GM19328 (cell line): ENCODE measurements around the gene GPR63.

Source experiments
- ATAC-seq: cut with Tn5 transposase; IDR thresholded peaks from one replicate; pipeline ENCODE4 v1.9.1; 2021; ENCODE audit warnings: mild to moderate bottlenecking, moderate library complexity; ENCODE audit not compliant: unreplicated experiment

Gene GPR63, protein sequence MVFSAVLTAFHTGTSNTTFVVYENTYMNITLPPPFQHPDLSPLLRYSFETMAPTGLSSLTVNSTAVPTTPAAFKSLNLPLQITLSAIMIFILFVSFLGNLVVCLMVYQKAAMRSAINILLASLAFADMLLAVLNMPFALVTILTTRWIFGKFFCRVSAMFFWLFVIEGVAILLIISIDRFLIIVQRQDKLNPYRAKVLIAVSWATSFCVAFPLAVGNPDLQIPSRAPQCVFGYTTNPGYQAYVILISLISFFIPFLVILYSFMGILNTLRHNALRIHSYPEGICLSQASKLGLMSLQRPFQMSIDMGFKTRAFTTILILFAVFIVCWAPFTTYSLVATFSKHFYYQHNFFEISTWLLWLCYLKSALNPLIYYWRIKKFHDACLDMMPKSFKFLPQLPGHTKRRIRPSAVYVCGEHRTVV

GRCh38 chr6:96837081-96837971 is at the start of gene GPR63:
Gene GPR63 (minus strand): TSS chr6:96837477. CDS start chr6:96799731, 37,746 bp downstream.
- peak; percentile 93 for ATAC-seq

DNA sequence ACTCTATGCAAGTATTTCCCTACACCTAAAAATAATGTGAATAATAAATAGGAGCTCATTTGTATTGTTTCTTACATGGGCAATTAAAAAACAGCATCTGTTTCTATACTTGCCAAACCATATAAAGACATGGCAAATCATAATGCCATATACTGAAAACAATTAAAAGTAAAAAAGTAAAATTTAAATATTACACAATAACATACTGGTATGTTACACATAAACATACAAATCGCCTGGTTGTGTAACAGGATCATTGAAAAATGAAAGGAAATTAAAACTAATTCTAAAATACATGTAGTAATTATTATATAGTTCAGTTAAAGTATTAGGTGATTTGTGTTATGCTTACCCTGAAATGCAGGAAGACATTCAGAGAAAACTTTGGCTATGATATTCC is 49.2 kb upstream of the GPR63 start:
- no peak for ATAC-seq

DNA sequence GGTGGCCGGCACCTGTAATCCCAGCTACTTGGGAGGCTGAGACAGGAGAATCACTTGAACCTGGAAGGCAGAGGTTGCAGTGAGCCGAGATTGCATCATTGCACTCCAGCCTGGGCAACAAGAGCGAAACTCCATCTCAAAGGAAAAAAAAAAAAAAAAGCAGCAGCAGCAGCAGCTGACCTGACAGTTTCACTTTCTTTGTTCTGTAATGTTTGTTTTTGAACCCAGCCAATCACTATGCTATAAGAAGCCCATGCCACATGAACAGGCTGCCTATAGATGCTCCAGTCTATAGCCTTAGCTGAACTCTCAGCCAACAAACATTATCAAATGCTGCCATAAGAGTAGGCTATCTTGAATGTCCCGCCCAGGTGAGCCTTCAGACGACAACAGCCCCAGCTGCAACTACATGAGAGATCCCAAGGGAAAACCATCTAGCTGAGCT is 47.9 kb upstream of the GPR63 start:
- peak; percentile 71 for ATAC-seq

- no peak for ATAC-seq
Measured at GRCh38 chr6:96878143-96878542, 40.9 kb upstream of the GPR63 start.

DNA sequence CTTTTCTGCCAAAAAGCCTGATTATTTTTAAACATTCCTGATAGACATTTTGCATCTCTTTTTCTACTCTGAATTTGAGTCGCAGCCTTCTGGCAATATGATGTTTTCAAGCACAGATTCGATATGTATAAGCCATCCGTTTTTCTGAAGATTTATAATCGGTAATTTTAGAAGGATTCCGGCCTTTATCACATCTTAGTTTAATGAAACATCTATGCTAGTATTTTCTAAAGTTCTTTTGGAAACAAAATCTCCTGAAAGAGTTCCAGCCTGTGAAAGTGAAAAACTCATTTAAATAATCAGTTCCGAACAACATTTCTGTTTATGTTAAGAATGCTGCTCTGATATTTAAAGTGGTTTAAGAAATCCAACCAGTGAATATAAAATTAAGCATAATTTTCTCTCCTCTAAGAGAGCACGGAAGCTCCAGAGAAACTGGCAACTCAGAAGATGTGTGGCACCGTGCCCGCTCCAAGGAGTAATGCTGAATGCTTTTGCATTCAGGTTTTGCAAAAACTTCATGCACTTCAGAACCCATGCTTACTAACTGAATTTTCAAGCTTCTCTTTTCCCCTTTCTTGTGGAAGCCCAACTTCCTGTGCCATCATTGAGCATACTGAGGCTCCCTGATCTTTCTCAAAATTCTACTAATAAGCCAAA is 39.7 kb upstream of the GPR63 start:
- no peak for ATAC-seq

DNA sequence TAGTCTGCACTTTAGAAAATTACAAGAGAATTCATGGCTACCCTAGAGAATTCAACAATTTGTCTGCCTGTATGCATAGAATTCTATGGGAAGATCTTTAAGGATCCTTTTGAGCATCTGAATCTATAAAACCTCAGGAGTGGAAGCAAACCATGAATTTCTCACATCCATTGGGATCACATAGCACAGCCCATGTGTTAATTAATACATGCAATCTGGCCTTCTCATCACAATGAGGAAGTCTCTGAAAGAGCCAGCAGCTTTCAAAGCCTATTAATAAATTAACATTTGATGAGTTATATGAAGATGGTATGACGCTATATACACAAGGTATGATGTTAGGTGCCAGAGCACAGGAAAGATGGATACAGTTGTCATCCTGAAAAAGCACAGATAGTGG is 35.7 kb upstream of the GPR63 start:
- ATAC-seq: no peak

DNA sequence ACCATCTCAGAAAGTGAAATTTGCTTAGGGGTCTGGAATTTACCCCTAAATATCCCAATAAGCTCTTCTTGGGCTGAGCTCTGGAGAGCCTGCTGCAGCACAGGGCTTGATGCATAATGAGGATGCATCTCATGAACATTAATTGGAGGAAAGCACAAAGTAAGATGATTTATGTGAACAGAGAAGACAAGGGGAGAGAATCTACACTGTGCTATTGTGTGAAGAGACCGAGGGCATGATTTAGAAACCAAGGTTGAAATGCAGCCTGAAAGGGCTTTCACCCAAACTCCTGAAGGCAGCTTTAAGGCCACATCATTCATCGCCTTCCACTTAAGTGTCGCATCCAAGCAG is 27.8 kb upstream of the GPR63 start:
- no peak for ATAC-seq

DNA sequence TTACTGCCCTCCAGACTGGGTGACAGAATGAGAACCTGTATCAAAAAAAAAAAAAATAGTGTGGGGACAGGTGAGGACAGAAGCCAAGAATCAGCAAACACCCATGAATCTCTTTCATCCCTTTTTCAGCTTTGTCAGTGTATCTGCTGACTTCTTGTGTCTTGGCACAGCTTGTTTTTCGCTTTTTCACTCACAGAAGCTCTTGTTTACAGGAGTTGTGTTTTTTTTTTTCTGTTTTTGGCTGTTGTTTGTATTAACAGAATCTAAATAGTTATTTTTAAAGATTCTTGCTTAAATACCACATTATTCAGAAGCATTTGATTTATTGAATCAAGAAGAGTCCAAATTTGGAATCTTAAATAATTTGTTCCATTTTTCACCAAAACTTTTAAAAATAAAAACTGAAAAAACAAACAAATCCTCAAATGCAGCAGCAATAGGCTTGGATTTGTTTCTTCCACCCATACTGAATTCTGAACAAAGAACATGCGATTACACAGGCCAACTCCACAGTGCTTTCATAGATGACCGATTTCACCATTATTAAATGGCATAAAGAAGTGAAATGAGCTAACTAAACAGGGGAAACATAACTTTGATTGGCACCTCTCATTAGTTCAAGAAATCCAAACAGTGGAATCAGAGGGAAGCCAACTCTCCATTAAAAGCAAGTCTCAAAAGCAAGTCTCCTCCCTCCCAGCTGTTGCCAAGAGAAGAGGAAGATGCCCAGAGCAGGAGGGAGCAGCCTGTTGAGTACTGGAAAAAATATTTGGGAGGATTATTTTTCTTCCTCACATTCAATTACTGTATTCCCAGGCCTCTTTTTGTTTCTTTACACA is 27.2 kb upstream of the GPR63 start:
- ATAC-seq: no peak

DNA sequence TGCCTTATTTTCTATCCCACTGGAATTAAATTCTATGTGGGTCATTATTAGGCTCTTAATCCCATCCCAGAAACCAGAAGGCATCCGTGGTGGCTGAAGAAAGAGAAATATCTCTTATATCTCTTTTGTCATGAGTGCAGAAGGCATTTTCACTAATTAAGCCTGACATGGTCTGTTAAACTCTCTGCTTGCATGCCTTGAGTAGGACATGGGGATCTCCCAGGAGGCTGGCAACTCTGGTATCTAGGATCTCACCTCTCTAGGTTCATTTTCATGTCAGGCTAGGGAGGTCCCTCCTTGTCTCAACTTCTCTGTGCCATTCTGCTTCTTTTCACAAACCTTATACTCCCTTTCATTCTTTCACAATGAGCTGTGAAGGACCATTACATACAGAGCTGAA is 25.3 kb upstream of the GPR63 start:
- no peak for ATAC-seq

DNA sequence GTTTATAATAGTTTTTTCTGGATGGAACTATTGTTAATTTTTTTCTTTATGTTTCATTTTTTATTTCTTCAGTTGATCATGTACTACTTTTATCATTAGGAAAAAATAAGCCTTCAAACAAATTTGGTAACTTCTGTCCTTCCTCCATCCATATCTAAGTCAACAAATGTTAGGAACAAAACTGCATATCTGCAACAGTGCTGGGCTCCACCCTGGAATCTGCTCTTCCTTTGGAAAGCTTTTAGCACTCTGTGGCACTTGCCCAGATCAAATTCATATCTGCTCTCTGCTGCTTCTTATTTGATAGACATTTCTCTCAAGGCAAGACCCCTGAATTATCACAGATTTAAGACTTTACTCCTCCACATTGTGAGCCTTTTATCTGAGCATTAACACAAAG is 24.3 kb upstream of the GPR63 start:
- no peak for ATAC-seq

DNA sequence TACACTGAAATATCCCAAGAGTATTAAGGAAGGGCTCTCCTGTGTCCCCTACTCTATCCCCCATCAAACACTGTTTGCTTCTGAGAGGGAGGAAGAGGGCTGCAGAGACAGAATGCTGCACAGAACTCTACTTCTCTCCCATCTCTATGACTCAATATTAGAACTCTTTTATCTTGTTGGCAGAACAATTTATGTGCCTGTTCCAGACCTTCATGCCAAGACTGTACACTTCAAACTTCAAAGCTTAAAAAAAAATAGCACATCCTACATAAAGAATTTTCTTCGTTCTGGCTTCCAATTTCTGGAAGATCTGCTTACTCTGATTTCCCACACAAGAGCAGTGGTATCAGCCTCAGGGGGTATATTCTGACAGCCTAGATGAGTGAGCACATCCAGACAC is 19.6 kb upstream of the GPR63 start:
- no peak for ATAC-seq

GRCh38 chr6:96853083-96853482 is 15.8 kb upstream of the GPR63 start:
- no peak for ATAC-seq

DNA sequence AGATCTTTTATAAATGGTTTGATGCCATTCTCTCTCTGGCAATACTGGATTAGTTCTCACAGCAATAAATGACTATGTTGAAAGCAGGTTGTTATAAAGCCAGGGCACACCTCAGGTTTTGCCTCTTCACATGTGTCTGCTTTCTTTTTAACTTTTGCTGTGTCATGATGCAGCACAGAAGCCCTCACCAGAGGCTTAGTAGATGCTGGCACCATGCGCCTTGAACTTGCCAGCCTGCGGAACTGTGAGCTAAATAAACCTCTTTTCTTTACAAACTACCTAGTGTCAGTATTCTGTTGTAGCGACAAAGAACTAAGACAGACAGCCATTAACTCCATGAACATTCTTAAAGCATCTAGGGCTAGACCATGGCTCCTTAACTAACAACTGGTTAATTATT is 15.3 kb upstream of the GPR63 start:
- no peak for ATAC-seq

DNA sequence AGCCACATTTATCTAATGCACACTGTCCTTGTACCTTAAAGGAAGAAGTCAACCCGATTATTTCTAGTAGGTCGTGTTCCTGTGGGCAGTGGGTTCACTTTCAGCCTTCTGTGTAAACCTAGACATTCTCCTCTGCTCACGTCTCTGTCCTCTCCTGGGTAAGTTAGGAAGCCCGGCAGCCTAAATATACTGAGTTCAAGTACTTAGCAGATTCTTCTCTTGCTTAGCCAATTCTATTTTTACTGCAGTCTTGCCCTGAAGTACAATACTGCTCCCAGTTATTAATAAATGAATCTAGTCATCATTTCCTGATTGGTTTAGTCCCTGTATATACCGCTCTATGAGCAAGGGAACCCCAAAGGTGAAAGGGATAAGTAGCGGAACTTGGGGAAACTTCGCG is 14.6 kb upstream of the GPR63 start:
- ATAC-seq: no peak

- no peak for ATAC-seq
Measured at GRCh38 chr6:96849615-96850014, 12.3 kb upstream of the GPR63 start.

DNA sequence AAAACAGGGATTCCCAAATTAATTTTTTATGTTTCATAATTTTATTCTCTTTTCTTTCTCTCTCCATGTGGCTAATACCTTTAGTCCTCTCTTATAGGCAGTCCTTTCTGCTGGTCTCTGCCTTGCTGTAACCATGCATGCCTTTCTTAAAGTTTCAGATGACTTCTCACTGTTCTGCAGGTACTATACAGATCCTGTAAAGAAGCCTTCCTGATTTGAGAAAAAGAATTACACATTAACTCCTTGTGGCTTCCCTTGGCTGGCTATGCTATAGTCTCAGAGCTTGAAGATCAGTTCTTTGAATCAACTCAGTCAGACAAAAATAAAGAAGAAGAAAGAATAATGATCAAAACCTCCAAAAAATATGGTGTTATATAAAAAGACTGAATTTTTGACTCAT is 7.3 kb upstream of the GPR63 start:
- ATAC-seq: no peak

- ATAC-seq: no peak
Measured at GRCh38 chr6:96841345-96841744, 4.1 kb upstream of the GPR63 start.

DNA sequence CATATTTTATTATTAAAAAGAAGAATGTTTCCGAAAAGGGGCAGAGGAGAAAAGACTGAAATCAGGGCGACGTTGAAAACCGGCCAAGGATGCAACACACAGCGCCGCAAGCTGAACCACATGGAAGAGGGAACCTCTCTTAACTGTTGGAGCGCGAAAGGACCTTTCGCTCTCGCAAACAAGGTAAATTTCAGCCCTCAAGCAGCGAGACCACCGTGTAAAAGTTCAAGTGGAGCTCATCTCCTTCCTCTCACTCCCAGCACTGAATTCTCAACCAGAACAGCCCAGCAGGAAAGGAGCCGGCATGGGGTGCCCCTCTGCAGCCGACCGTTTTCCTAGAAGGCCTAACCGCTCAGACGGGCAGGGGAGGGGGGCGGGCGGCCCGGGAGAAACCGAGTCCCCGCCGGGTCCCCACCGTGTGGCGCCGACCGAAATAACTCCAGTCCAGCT is 621 bp downstream of the GPR63 start:
- ATAC-seq: peak; percentile 10

GRCh38 chr6:96834070-96834469 is 3.2 kb downstream of the GPR63 start:
- no peak for ATAC-seq

- no peak for ATAC-seq
Measured at GRCh38 chr6:96832780-96833179, 4.5 kb downstream of the GPR63 start.

- ATAC-seq: no peak
Measured at GRCh38 chr6:96826865-96827264, 10.4 kb downstream of the GPR63 start.
